A172 (cell line): ENCODE data around the gene SANBR. TPM values are rescaled to one million over a fixed set of nuclear protein-coding genes. Genes with fewer than 3 reads are reported as not detected.
A peak's percentile ranks its signal among the peaks of the same experiment; 100 is the strongest.
"Not testable (repeated sequence)": the region's sequence is repeated elsewhere in the genome, so short reads cannot be mapped to it uniquely, and the experiment has no call there.

Experiments
- DNase-seq: peaks from one replicate; pipeline ENCODE4 v3.0.0-alpha.2; 2015; ENCODE audit warnings: low spot score
- total RNA-seq: library from RNA; depleted of rRNA; stranded (reverse); fragments of >200 nt; shearing (Covaris generic); gene quantifications from 2 replicates; pipeline ENCODE4 v1.2.3, GENCODE V29; 2014; rRNA removed

Gene SANBR
- total RNA-seq: 22.8 and 26.7 TPM in 2 replicates

GRCh38 chr2:61065714-61066709, at the start of gene SANBR:
TSS of gene SANBR (plus strand) at chr2:61065871. CDS start at chr2:61070351, 4,480 bp downstream.
- DNase-seq: peak; percentile 81

DNA sequence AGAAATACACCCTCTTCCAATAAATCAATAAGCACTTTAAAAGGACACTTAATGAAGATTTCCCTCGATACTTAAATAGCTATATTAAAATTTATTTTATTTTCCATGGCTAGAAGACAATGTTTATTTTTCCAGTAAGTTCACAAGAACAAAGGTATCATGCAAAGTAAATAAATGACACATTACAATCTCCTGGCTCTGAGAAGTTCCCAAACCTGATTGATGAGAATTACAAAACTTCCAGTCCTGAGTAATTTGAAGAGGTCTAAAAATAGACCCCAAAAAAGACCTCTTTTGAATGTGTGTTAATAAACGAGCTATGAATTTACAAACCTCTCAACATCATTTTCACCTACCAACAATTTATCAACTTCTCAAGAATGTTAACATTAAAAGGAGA, 49.7 kb upstream of the SANBR start:
- no peak for DNase-seq

- peak; percentile 4 for DNase-seq
Measured at GRCh38 chr2:61016392-61017002, 49.2 kb upstream of the SANBR start.

- DNase-seq: peak; percentile 73
Measured at GRCh38 chr2:61017003-61017555, 48.6 kb upstream of the SANBR start.

DNA sequence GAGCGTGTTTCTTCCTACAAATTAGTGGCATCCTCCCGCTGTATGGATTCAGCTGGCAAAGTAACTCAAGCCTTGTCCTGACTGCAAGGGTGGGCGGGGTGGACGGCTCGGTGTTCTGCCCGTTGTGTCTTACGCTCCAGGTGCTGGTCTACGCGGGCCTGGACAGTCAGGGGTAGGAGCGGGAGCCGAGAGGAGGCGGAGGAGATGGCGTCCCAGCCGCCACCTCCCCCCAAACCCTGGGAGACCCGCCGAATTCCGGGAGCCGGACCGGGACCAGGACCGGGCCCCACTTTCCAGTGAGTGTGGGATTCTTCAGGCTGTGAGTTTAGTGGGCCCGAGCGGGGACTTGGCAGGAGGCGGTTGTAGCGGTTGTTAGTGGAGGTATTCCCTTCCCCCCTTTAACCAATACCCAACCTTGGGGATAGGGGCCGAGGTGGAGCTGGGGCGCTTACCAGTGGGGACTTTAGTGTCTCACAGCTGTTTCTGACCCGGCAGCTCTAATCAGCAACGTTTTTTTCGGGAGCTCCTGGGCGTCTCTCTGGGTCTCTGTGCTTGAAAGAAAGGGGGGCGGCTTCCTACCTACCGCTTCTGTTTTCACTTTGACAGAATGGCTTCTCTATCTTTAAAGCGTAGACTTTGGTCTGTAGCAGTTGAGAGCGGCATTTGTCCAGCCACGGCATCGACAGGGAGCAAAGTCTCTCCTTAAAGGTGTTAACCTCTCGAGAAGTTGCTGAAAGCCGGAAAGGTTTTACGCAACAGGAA, 47.9 kb upstream of the SANBR start, which contains the start of the genes PEX13 and PUS10:
Gene PEX13 (plus strand): TSS at position 165 of the 762 bp plus-strand sequence. CDS start 40 bp downstream, at position 205.
Gene PUS10 (minus strand): TSS at position 700 of the 762 bp plus-strand sequence. CDS start 6,365 bp downstream, outside the sequence.
- peak; percentile 41 for DNase-seq

GRCh38 chr2:61018318-61018755, 47.3 kb upstream of the SANBR start:
- peak; percentile 15 for DNase-seq

GRCh38 chr2:61018798-61019197, 46.9 kb upstream of the SANBR start:
- DNase-seq: no peak

GRCh38 chr2:61021228-61021660, 44.4 kb upstream of the SANBR start:
- DNase-seq: no peak

DNA sequence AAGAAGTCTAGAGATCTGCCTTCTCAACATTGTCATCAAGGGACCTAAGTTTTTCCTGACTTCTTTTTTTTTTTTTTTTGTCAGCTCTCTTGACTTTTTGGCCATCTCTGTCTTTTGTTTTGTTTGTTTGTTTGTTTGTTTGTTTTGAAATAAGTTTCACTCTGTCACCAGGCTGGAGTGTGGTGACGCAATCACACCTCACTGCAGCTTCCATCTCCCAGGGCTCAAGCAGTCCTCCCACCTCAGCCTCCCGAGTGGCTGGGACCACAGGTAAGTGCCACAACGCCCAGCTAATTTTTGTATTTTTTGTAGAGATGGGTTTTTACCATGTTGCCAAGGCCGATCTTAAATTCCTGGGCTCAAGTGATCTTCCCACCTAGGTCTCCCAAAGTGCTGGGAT, 42.0 kb upstream of the SANBR start:
- DNase-seq: no peak

- no peak for DNase-seq
Measured at GRCh38 chr2:61029533-61029932, 36.1 kb upstream of the SANBR start.

GRCh38 chr2:61034592-61034991, 31.1 kb upstream of the SANBR start:
- DNase-seq: not testable (repeated sequence)

- not testable (repeated sequence) for DNase-seq
Measured at GRCh38 chr2:61036643-61037042, 29.0 kb upstream of the SANBR start.

DNA sequence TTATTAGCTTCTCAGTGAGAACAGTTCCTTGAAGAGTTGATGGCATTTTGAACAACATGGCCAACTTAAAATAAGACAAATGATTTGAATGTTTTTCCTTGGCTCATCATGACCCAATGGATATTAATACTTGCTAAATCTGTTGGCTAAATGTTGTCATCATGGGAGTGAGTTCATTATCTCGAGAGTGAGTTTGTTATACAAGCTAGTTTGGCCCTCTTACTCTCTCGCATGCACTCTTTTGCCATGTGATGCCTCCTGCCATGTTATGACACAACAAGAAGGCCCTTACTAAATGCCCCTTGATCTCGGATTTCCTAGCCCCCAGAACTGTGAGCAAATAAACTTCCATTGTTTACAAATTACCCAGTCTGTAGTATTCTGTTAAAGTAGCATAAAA, 22.9 kb upstream of the SANBR start:
- no peak for DNase-seq

- no peak for DNase-seq
Measured at GRCh38 chr2:61044636-61045035, 21.0 kb upstream of the SANBR start.

DNA sequence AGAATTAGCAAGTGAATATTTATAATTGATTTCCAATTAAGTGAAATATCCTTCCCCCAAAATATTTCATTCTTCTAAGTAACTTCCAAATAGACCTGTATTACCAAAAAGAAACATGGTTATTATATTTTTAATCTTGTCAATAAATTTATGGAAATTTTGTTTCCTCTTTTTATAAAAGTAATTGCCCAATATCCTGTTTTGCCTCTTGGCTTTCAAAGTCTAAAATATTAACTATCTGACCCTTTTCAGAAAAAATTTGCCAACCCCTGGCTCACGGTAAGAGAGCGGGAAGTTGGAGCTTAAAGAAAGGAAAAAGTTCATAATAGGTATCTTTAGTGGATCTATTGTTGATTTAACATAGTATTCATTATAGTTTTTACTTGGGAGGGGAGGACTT, 20.4 kb upstream of the SANBR start:
- no peak for DNase-seq

GRCh38 chr2:61045999-61046398, 19.7 kb upstream of the SANBR start:
- no peak for DNase-seq

DNA sequence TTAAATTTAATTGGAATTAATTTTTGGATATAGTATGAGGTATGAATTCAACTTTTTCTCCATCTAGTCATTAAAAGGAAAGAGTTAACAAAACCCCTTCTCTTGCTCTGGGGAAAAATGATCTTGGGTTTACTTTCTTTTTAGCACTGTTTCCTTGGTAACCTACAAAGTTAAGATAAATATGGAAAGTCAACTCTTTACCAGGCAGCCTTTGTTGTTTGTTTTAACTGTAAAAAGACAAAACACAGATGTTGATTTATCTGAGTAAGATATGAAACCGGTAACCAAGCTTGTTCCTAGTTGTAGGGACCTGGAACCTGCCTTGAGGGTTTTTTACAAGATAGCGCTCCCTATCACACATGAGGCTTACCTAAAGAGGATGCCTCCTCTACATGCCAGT, 10.1 kb upstream of the SANBR start:
- no peak for DNase-seq

DNA sequence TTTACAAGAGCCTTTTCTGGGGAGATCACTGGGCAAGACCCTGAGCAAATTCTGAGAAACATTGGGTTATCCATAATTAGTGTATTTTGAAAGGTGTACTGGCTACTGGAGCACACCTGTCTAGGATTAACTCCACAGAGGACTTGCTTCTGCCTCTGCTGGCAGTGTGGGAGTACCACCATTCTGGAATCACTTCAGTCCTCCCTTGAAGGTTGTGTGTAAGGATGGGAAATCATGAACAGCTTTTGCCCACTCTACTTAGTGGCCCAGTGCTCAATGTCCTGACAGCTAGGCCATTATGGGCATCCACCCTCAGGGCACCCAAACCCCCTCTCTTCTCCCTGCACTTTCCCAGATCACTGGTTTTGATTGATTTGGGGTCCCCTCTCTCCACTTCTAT, 8.1 kb upstream of the SANBR start:
- DNase-seq: no peak

GRCh38 chr2:61059382-61059781, 6.3 kb upstream of the SANBR start:
- no peak for DNase-seq

DNA sequence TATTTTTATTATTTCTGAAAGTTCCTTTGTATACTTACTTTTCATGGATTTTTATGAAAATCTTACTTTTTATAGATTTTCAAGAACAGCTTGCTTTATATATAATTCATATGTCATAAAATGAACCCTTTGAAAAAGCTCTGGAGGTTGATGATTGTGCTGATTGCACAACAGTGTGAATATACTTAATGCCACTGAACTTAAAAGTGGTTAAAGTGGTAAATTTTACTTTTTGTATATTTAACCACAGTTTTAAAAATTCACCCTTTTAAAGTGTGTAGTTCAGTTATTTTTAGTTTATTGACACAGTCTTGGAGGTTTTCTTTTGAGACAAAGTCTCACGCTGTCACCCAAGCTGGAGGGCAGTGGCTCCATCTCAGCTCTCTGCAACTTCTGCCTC, 8.4 kb downstream of the SANBR start:
- DNase-seq: no peak

- DNase-seq: no peak
Measured at GRCh38 chr2:61085883-61086282, 20.2 kb downstream of the SANBR start.
